NCI-H1105 (cell line): ENCODE results near the gene KIF3A.

Experiments
- DNase-seq: peaks from one replicate; lab custom pipeline; 2025; lab: John Stamatoyannopoulos, UW

Gene KIF3A

GRCh38 chr5:132736853-132737833 lies at the start of gene KIF3A:
Gene KIF3A (minus strand): TSS chr5:132737546. CDS start chr5:132737419, 127 bp downstream.
- peak; percentile 87 for DNase-seq

DNA sequence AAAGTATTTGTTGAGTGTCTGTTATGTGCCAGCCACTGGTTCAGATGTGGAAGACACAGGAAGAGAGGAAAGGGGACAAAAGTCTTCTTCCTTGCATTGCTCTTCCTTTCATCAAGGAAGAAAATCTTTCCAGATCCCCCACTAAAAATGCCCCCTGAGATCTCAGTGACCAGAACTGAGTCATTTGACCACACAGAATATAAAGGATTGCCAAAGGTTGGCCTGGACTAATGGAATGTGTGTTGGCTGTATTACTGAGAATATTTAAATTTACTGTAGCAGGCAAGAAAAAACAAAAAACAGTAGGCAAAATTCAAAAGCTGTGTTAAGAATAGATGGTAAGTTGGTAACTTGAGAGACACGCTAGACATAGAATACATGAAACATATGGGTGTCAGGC lies 49.7 kb upstream of the KIF3A start:
- DNase-seq, result no peak

GRCh38 chr5:132785864-132786263 lies 48.5 kb upstream of the KIF3A start:
- no peak for DNase-seq

DNA sequence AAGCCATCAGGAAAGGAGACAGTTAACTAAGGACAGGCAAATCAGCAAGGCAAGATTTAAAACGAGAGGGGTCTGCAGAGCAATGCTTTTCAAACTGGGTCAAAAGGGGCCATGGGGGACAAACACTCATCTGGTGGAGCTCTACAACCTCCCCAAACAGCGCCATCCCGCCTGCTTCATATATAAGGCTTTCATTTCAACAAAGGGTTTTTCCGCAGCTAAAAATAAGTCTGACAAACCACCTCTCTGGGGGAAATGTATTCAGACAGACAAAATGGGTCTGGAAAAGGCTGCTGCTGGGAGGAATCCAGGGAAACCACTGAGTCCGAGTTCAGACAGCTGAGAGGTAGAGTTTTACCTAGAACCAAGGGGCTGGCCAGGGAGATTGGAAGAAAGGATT lies 48.0 kb upstream of the KIF3A start:
- no peak for DNase-seq

GRCh38 chr5:132782101-132782500 lies 44.8 kb upstream of the KIF3A start:
- DNase-seq, result no peak

- DNase-seq, result no peak
These were observed 43.7 kb upstream of the KIF3A start for GRCh38 chr5:132781029-132781428.

GRCh38 chr5:132780577-132780976 lies 43.2 kb upstream of the KIF3A start:
- no peak for DNase-seq

GRCh38 chr5:132779961-132780360 lies 42.6 kb upstream of the KIF3A start:
- no peak for DNase-seq

GRCh38 chr5:132778856-132779255 lies 41.5 kb upstream of the KIF3A start:
- no peak for DNase-seq

DNA sequence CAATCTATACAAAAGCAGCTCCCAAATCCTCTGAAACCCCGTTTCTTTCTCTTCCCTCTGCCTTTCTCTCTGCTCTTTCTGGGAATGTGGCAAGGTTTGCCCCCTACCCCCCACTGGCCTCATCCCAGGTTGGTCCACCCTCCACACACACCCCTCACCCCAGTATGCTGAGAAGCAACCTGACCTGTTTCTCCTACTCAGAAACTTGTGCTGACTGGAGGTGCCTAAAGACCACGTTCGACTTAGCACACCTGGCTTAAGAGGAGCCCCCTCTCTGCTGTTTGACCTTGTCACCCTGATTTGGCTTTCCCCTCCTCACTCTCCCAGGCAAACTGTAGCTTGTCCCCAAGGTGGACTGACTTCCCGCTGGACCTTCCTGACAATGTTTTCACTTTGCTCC lies 40.8 kb upstream of the KIF3A start:
- DNase-seq, result no peak

DNA sequence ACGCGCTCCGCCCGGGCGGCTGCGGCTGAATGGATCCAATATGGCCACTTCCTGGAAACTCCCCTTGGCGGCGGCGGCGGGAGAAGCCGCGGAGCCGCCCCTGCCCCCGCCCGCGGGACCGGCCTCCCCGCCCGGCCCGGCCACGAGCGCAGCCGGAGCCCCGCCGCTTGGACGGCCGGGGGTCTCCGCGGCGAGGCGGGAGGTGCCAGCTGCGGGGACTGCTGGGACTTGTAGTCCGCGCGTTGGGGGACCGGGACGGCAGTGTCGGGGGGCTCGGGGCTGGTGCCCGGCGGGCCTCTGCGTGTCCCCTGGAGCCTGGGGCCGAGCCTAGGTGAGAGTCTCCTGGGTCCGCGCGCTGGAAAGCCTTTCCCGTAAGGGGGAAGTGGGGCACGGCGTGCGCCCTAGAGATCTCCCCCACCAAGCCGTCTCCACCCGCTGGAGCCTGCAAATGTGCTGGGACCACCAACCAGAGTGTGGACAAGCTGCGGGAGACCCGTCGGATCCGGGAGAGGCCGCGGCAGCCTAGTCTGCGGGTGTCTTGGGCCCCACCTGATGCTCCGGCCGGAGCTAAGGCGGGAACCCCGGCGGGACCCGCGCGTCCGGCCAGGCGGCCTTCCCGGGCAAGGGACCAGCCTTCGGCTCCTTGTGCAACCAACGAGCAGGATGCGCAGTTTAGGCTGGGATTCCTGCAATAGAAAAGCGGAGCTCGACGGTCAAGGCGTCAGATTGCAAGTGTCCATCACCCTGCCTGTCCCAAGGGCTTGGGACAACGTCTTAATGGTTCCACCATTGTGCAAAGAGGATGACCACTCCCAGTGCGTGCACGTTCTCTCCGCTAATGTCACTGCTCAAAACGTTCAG lies 40.1 kb upstream of the KIF3A start, which contains the start of gene SEPTIN8:
TSS of gene SEPTIN8 (minus strand) at position 31 of the 861 bp plus-strand sequence. CDS start 102 bp downstream, outside the sequence.
- DNase-seq, result no peak

DNA sequence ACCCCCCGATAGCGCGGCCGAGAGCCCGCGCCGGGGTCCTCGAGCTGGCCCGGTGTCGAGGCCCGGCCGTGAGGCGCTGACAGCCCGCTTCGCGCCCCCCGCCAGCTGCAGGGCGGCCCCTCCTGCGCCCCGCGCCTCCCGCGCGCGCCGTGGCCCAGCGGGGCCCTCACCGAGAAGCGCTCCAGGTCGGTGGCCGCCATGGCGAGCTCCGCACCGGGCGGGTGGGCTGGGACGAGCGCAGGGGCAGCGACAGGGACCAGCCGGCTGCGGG lies 39.5 kb upstream of the KIF3A start:
- no peak for DNase-seq

DNA sequence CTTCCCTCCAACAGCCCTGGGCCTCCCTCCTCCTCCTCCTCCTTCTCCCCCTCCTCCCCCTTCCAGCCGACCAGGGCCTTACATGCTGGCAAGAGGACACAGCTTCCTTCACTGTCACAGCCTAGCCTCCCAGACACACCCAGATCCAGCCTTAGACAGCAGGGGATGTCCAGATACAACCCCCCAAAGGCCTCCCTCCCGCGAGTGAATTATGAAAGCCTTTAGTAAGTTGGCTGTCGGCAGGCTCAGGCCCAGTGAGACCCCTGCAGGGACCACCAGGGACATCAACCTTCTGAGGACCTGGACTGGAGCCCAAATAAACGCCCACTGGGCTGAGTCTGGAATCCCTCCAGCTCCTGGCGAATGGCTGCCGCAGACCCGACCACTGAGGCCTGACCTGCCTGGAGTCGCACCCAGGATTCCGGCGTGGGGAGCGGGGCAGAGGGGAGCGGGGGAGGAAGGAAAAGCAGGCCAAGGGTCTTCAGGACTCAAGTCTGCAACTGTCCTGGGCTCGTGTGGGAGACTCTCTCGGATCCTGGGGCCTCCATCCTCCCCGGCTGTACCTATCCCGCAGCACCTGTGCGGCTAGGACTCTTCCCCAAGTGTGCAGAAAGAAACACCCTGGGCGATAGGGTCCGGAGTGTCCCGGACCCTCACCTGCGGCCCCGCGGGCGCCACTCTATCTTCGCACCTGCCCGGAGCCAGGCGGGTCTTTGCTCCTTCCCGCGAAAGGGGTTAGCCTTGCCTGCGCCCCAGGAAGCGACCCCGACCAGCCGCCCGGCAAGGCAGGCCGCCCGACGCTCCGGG lies 39.0 kb upstream of the KIF3A start:
- DNase-seq, result no peak

GRCh38 chr5:132775476-132775961 lies 38.2 kb upstream of the KIF3A start:
- no peak for DNase-seq

DNA sequence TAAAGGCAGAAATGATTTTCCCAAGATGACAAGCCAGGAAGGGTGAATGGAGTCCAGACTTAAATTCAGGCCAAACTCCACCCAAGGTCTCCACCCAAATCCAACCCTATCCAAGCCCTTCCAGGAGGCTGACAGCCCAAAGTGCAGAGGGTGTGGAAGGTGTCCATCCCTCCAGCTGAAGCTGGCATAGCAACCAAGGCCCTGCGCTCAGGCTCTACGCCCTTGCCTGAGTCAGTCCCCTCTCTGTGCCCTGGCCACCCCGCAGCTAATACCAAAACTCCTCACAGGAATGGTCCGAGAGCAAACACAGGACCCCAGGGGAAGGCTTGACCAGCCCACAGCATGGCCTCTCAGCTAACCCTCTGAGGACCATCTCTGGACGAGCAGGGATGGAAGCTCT lies 37.5 kb upstream of the KIF3A start:
- DNase-seq, result no peak

DNA sequence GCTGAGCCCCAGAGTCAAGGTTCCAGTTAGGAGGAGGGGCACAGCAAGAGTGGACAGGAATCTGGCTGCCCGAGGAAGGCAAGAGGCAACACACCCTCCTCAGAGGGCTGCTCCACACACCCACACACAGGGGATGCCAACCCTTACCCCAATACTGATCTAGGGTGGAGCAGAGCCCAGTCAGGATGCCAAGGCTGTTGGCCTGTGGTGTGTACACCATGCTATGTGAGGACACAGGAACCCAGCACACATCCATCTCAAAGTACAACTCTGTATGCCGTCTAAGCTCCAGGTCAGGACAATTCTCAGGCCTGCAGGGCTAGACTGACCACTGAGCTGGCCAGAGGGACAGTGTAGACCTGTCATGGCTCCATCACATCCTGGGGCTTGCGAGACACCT lies 37.1 kb upstream of the KIF3A start:
- no peak for DNase-seq

- no peak for DNase-seq
These were observed 36.4 kb upstream of the KIF3A start for GRCh38 chr5:132773601-132774355.

DNA sequence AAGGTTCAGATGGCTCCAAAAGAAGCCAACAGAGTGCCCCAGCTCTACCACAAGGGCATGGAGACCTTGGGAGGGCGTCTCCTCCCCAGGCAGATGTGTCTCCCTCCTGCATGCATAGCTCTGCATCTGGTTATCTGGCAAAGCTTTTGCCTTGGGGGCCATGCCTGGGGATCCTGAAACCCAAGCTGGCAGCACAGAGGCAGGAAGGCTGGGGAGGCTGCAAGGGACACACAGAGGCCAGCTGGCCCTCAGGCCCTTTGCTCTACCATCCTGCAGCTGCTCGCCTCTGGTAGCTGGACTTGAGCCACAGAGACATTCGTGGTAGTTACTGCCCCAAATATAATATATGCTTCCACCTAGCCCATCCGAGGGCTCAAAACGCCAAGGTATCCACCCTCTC lies 35.8 kb upstream of the KIF3A start:
- DNase-seq, result no peak

GRCh38 chr5:132772291-132773070 lies 35.1 kb upstream of the KIF3A start:
- no peak for DNase-seq

DNA sequence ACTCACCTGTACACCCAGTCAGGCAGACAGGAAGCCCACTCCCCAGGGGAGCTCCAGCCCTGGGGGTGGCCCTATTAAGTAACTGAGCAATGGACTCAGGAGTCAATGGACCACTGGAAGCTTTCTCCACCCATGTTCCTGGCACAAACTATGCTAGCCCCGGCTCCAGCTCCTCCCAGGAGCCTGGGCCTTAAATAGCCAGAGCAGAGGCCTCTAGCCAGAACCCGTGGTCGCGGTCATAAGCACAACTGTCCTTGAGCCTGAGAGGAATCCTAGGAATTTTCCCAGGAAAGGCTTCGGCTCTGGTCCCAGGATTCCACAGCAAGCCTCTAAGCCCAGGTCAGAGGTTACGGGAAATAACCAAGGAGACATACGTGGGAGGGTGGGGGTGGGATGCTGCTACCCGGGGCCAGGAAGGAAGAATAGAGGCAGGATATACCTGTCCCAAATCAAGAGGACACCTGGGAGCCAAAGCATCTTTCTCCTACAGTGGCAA lies 34.2 kb upstream of the KIF3A start:
- no peak for DNase-seq
